Right renal pelvis (tissue), 4 donors: Measurements from ENCODE around the gene NCAPG2. TPM values are rescaled to one million over a fixed set of nuclear protein-coding genes. Genes with fewer than 3 reads are reported as not detected.

Experiments used
- DNase-seq, 4 donors: peaks; one replicate each; pipeline ENCODE4 v3.0.0-alpha.2; 2013; ENCODE audit warnings: low read depth in 4 of 4, low spot score in 3 of 4, missing footprints in 1 of 4
- polyA plus RNA-seq, 4 donors: library from polyadenylated mRNA; unstranded; fragments of 120-200 nt; gene quantifications; one replicate each; pipeline ENCODE4 v1.2.1, GENCODE V29; 2013; ENCODE audit not compliant: insufficient read length in 4 of 4

NCAPG2 gene
- polyA plus RNA-seq, 4 donors: 23.4 to 26.0 (median 25.0) TPM

GRCh38 chr7:158603773-158604755 lies 100.5 kb downstream of the NCAPG2 start:
- no peak for DNase-seq

GRCh38 chr7:158602905-158603772 lies 101.5 kb downstream of the NCAPG2 start:
- DNase-seq: no peak

- DNase-seq: no peak
These were observed 102.6 kb downstream of the NCAPG2 start for GRCh38 chr7:158602041-158602440.

GRCh38 chr7:158601090-158601489 lies 103.5 kb downstream of the NCAPG2 start:
- DNase-seq: no peak

- DNase-seq: no peak
These were observed 107.9 kb downstream of the NCAPG2 start for GRCh38 chr7:158596745-158597144.

GRCh38 chr7:158596309-158596708 lies 108.3 kb downstream of the NCAPG2 start:
- DNase-seq: no peak

- DNase-seq: no peak
These were observed 109.5 kb downstream of the NCAPG2 start for GRCh38 chr7:158595068-158595467.

GRCh38 chr7:158592541-158592940 lies 112.1 kb downstream of the NCAPG2 start:
- DNase-seq: no peak

GRCh38 chr7:158591944-158592343 lies 112.7 kb downstream of the NCAPG2 start:
- no peak for DNase-seq

GRCh38 chr7:158590181-158590530 lies 114.4 kb downstream of the NCAPG2 start:
- no peak for DNase-seq

GRCh38 chr7:158589653-158590052 lies 115.0 kb downstream of the NCAPG2 start:
- DNase-seq: no peak

GRCh38 chr7:158588878-158589442 lies 115.6 kb downstream of the NCAPG2 start:
- no peak for DNase-seq

GRCh38 chr7:158588085-158588877 lies 116.3 kb downstream of the NCAPG2 start:
- DNase-seq: no peak

GRCh38 chr7:158587162-158588084 lies 117.2 kb downstream of the NCAPG2 start, which contains the start of gene PTPRN2:
Gene PTPRN2 (minus strand): TSS chr7:158587823.
- DNase-seq: peak; percentile 21 to 41 (median 33)

GRCh38 chr7:158586499-158587161 lies 118.0 kb downstream of the NCAPG2 start:
- no peak for DNase-seq

GRCh38 chr7:158585721-158586498 lies 118.7 kb downstream of the NCAPG2 start:
- DNase-seq: no peak

GRCh38 chr7:158584407-158584806 lies 120.2 kb downstream of the NCAPG2 start:
- DNase-seq: no peak

GRCh38 chr7:158583810-158584209 lies 120.8 kb downstream of the NCAPG2 start:
- no peak for DNase-seq
